HEK293T (cell line): Measurements from ENCODE around the gene ZNF385B.

Source experiments
- ELF4 ChIP-seq: fragments of 450-650 bp; IDR thresholded peaks from 2 replicates; pipeline ENCODE4 v1.6.1; 2017; ENCODE audit warnings: antibody characterized with exemption
- FOXA1 ChIP-seq: fragments of 450-650 bp; IDR thresholded peaks from 2 replicates; pipeline ENCODE4 v1.6.1; 2016; ENCODE audit warnings: mild to moderate bottlenecking
- FOXK2 ChIP-seq: fragments of 450-650 bp; IDR thresholded peaks from 2 replicates; pipeline ENCODE4 v1.6.1; 2016; ENCODE audit warnings: mild to moderate bottlenecking
- FOXM1 ChIP-seq: fragments of 450-650 bp; IDR thresholded peaks from 2 replicates; pipeline ENCODE4 v1.6.1; 2017; ENCODE audit warnings: mild to moderate bottlenecking, borderline replicate concordance
- NFRKB ChIP-seq: fragments of 450-650 bp; IDR thresholded peaks from 2 replicates; pipeline ENCODE4 v1.6.1; 2016; ENCODE audit warnings: mild to moderate bottlenecking, moderate library complexity
- SP1 ChIP-seq: fragments of 450-650 bp; IDR thresholded peaks from 2 replicates; pipeline ENCODE4 v1.6.1; 2017
- SUZ12 ChIP-seq: fragments of 450-650 bp; IDR thresholded peaks from 2 replicates; pipeline ENCODE4 v1.6.1; 2016; ENCODE audit warnings: mild to moderate bottlenecking

- no peak for TF ChIP-seq FOXM1
- TF ChIP-seq SUZ12 = no peak
- TF ChIP-seq SP1 = no peak
- TF ChIP-seq FOXK2 = no peak
- TF ChIP-seq NFRKB = no peak
- no peak for TF ChIP-seq FOXA1
- no peak for TF ChIP-seq ELF4
Measured at GRCh38 chr2:179692610-179693009, 168.8 kb downstream of the ZNF385B start.
